ENCODE data around the gene PJA2. TPM values are rescaled to one million over a fixed set of nuclear protein-coding genes. Genes with fewer than 3 reads are reported as not detected.

The PJA2 gene
- total RNA-seq (2022; extraction: Qiagen RNA extraction): 12.9 to 18.5 TPM (median 16.5 TPM) in 5 replicates

GRCh38 chr5:109409844-109410388 is at the start of gene PJA2:
Gene PJA2, minus strand, starts transcription at chr5:109409974. Its CDS starts 26,541 bp downstream, at chr5:109383433.

All from A549 treated with Mapracorat at 1 μM for 4 hours (cell line).